CD4-positive, alpha-beta T cell (primary cell): Measurements from ENCODE around the gene CTNNA2. TPM values are rescaled to one million over a fixed set of nuclear protein-coding genes. Genes with fewer than 3 reads are reported as not detected.

Experiments
- ATAC-seq: fragments of 200-7000 bp; cut with Tn5 transposase; one replicate; pipeline ENCODE4 v1.10.0; 2022; ENCODE audit warnings: mild to moderate bottlenecking; ENCODE audit not compliant: poor library complexity
- CTCF ChIA-PET: fragments of 350-600 bp; sonication (Branson Sonifier 250); formaldehyde crosslinking; loops from one replicate; lab custom pipeline; 2021; ENCODE audit warnings: antibody characterized with exemption, inconsistent platforms; lab: Charles Lee
- POLR2A ChIA-PET: fragments of 350-600 bp; sonication (Branson Sonifier 250); formaldehyde crosslinking; loops from one replicate; lab custom pipeline; 2021; ENCODE audit warnings: antibody characterized with exemption, inconsistent platforms; lab: Charles Lee
- DNase-seq, 14 experiments: peaks; one replicate each; pipeline ENCODE4 v3.0.0-alpha.2; 2013 to 2020; ENCODE audit warnings: mixed read lengths in 2 of 14
- H3K27ac ChIP-seq, 2 donors: one replicate each; pipeline versions ENCODE4 v1.5.1 to v1.7.0; 2013; ENCODE audit warnings: low read length in 2 of 2, low read depth in 1 of 2, mild to moderate bottlenecking in 1 of 2
- H3K27me3 ChIP-seq, 2 experiments: 1 replicate in 1 of 2; 2 replicates in 1 of 2; pipeline versions ENCODE4 v1.6.1 to v1.7.0; 2013; ENCODE audit warnings: low read length in 2 of 2, control low read depth in 1 of 2, mild to moderate bottlenecking in 1 of 2, moderate library complexity in 1 of 2; ENCODE audit not compliant: insufficient read depth in 2 of 2, control insufficient read depth in 1 of 2
- H3K36me3 ChIP-seq: one replicate; pipeline ENCODE4 v1.6.1; 2013; ENCODE audit warnings: low read length, control low read depth; ENCODE audit not compliant: insufficient read depth
- H3K4me1 ChIP-seq: one replicate; pipeline ENCODE4 v1.6.1; 2013; ENCODE audit warnings: low read length, control low read depth; ENCODE audit not compliant: insufficient read depth
- H3K4me3 ChIP-seq: one replicate; pipeline ENCODE4 v1.5.1; 2013; ENCODE audit warnings: mild to moderate bottlenecking, low read length, moderate library complexity
- H3K9me3 ChIP-seq, 2 experiments: 1 replicate in 1 of 2; 2 replicates in 1 of 2; pipeline versions ENCODE4 v1.6.1 to v1.7.0; 2013; ENCODE audit warnings: low read length in 2 of 2, mild to moderate bottlenecking in 2 of 2, control low read depth in 1 of 2, moderate library complexity in 1 of 2; ENCODE audit not compliant: control insufficient read depth in 1 of 2, insufficient read depth in 1 of 2
- H3K27ac Mint-ChIP-seq: one replicate; pipeline ENCODE4 v1.8.0; 2020; ENCODE audit warnings: mixed read lengths
- H3K27me3 Mint-ChIP-seq: one replicate; pipeline ENCODE4 v1.8.0; 2021; ENCODE audit warnings: mixed read lengths
- H3K36me3 Mint-ChIP-seq: one replicate; pipeline ENCODE4 v1.8.0; 2021; ENCODE audit warnings: low read depth, mixed read lengths
- H3K4me1 Mint-ChIP-seq: one replicate; pipeline ENCODE4 v1.8.0; 2021; ENCODE audit warnings: low read depth, mixed read lengths
- H3K4me3 Mint-ChIP-seq: one replicate; pipeline ENCODE4 v1.8.0; 2020; ENCODE audit warnings: mild to moderate bottlenecking, mixed read lengths
- H3K9me3 Mint-ChIP-seq: one replicate; pipeline ENCODE4 v1.8.0; 2020; ENCODE audit warnings: mixed read lengths
- intact Hi-C, 2 experiments: fragments of 100-400 bp; cut with DNase I in 1 of 2; cut with micrococcal nuclease in 1 of 2; formaldehyde crosslinking; loops; one replicate each; pipeline versions ENCODE4 v1.15.1 to v1.9.0; 2023 to 2025; cut with DNase I, micrococcal nuclease
- total RNA-seq, 174 experiments: library from RNA in 2 of 174; stranded (reverse) in 2 of 174; gene quantifications; one replicate each; pipeline ENCODE4 v1.2.3 and lab custom pipeline; 2021 to 2026
- TF ChIP-seq, protein P1 (sequence below): fragments of 200-600 bp; IDR thresholded peaks from one replicate; pipeline ENCODE4 v1.8.0; 2022; ENCODE audit warnings: antibody characterized with exemption, mild to moderate bottlenecking

The CTNNA2 gene
- total RNA-seq, 2 experiments from 2014 or later = not detected

DNA sequence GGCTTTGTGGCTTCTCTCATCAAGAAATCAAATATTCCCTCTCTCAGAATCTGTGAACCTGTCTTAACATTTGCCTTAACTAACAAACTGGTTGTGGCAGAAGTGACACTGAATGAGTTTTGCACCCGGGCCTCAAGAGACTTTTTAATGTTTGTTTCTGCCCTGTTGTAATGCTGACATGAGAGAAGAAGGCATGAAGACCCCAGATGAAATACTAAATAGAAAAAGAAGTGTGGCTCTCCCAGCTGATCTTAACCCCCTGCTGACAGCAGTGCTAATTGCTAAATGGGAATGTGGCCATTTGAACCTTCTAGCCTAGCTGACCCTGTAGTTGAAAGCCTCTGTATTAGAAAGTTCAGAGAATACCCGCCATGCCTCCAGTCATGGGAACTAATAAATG lies 261.2 kb downstream of the CTNNA2 start:
- Mint-ChIP-seq H3K4me1 (no peaks in the 10 kb centered on the region), H3K27me3 (no peaks in the 10 kb centered on the region), H3K4me3 (no peak overlapping the region), H3K36me3 (no peaks in the 10 kb centered on the region), H3K9me3 (peaks cover 3% of the 10 kb centered on the region), H3K27ac (no peak overlapping the region)
- intact Hi-C loops = no loop called here
- CTCF ChIA-PET = no interaction called here
- TF ChIP-seq, protein P1, sequence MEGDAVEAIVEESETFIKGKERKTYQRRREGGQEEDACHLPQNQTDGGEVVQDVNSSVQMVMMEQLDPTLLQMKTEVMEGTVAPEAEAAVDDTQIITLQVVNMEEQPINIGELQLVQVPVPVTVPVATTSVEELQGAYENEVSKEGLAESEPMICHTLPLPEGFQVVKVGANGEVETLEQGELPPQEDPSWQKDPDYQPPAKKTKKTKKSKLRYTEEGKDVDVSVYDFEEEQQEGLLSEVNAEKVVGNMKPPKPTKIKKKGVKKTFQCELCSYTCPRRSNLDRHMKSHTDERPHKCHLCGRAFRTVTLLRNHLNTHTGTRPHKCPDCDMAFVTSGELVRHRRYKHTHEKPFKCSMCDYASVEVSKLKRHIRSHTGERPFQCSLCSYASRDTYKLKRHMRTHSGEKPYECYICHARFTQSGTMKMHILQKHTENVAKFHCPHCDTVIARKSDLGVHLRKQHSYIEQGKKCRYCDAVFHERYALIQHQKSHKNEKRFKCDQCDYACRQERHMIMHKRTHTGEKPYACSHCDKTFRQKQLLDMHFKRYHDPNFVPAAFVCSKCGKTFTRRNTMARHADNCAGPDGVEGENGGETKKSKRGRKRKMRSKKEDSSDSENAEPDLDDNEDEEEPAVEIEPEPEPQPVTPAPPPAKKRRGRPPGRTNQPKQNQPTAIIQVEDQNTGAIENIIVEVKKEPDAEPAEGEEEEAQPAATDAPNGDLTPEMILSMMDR = no peak
- Histone ChIP-seq H3K27me3 (no peaks in the 10 kb centered on the region), H3K36me3 (no peaks in the 10 kb centered on the region), H3K4me1 (no peaks in the 10 kb centered on the region), H3K4me3 (no peak overlapping the region), H3K27ac (no peak overlapping the region), H3K9me3 (peaks cover 0 to 4% of the 10 kb centered on the region in 2 experiments)
- DNase-seq (no peak), ATAC-seq (no peak)
- POLR2A ChIA-PET = no interaction called here

DNA sequence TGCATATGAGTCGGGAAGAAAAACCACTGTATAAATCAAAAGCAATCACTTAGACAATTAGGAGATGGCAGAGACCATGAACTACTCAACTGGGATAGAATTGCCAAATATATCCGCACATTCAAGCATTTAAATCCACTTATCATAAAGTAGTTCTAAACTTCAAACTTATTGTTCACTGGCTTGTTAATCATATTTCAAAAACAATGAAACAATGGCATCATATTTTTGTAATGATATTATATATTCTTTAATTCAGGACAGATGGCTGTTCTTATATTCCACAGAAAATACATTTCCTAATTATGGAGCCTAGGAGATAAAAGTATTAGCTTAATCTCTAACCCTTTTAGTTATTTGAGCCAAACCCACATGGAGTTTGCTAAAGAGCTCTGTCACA lies 263.6 kb downstream of the CTNNA2 start:
- H3K27ac Mint-ChIP-seq = no peak overlapping the region
- POLR2A ChIA-PET = no interaction called here
- CTCF ChIA-PET = no interaction called here
- ATAC-seq (no peak), DNase-seq (no peak)
- Histone ChIP-seq H3K27me3 (no peaks in the 10 kb centered on the region), H3K27ac (no peak overlapping the region), H3K36me3 (no peaks in the 10 kb centered on the region), H3K4me3 (no peak overlapping the region), H3K9me3 (peaks cover 0 to 3% of the 10 kb centered on the region in 2 experiments), H3K4me1 (no peaks in the 10 kb centered on the region)
- H3K27me3 Mint-ChIP-seq = no peaks in the 10 kb centered on the region
- H3K4me3 Mint-ChIP-seq = no peak overlapping the region
- TF ChIP-seq, protein P1 = no peak
- intact Hi-C loops = no loop called here
- no peaks in the 10 kb centered on the region for H3K4me1 Mint-ChIP-seq
- peaks cover 2% of the 10 kb centered on the region for H3K9me3 Mint-ChIP-seq
- H3K36me3 Mint-ChIP-seq = no peaks in the 10 kb centered on the region

DNA sequence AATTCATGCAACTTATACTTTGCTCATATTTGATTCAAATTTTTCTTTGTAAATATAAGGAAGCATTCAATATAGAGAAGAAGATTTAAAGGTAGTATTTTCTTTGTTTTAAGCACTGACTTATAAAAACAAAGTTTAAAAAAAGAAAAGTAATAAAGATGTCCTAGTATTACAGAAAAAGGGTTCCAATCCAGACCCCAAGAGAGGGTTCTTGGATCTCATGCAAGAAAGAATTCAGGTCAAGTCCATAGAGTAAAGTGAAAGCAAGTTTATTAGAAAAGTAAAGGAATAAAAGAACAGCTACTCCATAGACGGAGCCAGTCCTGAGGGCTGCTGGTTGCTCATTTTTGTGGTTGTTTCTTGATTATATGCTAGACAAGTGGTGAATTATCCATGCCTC lies 267.9 kb downstream of the CTNNA2 start:
- Mint-ChIP-seq H3K27ac (no peak overlapping the region), H3K4me1 (no peaks in the 10 kb centered on the region), H3K9me3 (peaks cover 5% of the 10 kb centered on the region), H3K4me3 (no peak overlapping the region), H3K36me3 (no peaks in the 10 kb centered on the region), H3K27me3 (no peaks in the 10 kb centered on the region)
- intact Hi-C loops = no loop called here
- Histone ChIP-seq H3K27me3 (no peaks in the 10 kb centered on the region), H3K27ac (no peak overlapping the region), H3K36me3 (no peaks in the 10 kb centered on the region), H3K9me3 (peaks cover 0 to 3% of the 10 kb centered on the region in 2 experiments), H3K4me1 (no peaks in the 10 kb centered on the region), H3K4me3 (no peak overlapping the region)
- ChIA-PET POLR2A (no interaction called here), CTCF (no interaction called here)
- no peak for ATAC-seq
- TF ChIP-seq, protein P1 = no peak
- no peak for DNase-seq
